Measurements from ENCODE around the gene NYNRIN.
A peak's percentile ranks its signal among the peaks of the same experiment; 100 is the strongest.
"Not testable (repeated sequence)": the region's sequence is repeated elsewhere in the genome, so short reads cannot be mapped to it uniquely, and the experiment has no call there.

NYNRIN gene

DNA sequence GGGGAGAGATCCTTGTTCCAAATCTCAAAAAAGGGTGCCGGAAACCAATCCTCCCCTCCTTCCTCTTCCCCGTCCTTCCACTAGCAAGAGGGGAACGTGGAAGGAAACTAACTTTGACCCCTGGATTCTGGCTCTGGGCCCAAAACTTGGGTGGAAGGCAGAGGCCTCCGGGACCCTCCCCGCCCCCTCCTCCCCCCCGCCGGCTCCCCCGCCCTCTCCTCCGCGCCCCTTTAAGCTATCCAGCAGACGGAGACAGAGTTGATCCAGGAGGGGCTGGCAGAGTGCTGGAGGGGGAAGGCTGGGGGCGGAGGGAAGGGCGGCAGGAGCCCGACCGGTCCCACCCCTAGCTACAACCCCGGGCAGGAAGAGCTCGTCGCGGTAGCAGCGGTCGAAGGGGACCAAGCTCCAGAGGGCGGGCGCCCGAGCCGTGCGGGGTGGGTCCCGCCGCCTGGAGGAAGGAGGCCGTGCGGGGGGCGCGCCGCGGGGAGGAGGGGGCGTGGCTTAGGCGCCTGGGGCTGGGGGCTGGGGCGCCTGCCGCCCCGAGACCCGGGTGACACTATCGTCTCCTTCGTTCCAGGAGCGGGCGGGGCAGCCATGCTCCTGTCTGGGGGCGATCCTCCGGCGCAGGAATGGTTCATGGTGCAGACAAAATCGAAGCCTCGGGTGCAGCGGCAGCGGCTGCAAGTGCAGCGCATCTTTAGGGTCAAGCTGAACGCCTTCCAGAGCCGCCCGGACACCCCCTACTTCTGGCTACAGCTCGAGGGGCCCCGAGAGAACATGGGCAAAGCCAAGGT, at the start of gene NYNRIN:
Gene NYNRIN, plus strand, starts transcription at position 351 of the 794 bp plus-strand sequence. Its CDS starts 244 bp downstream, at position 595.
- DNase-seq = peak; percentile 55

DNA sequence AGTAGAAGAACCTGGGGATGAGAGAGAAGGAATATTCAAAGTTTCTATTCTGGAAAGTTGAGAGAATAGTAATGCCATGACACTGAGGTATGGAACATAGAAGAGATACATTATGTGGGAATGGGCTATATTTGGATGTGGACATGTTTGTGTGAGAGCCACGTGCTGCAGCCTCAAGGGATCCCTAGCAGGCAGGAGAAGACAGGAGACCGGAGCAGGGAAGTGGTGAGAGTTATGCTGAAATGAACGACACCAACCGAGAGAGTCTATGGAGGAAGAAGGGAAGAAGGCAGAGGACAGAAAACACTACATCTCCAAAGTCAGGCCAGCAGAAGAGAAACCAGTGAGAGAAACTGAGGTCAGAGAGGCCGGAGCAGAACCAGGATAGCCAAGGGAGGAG, 49.1 kb upstream of the NYNRIN start:
- no peak for DNase-seq

DNA sequence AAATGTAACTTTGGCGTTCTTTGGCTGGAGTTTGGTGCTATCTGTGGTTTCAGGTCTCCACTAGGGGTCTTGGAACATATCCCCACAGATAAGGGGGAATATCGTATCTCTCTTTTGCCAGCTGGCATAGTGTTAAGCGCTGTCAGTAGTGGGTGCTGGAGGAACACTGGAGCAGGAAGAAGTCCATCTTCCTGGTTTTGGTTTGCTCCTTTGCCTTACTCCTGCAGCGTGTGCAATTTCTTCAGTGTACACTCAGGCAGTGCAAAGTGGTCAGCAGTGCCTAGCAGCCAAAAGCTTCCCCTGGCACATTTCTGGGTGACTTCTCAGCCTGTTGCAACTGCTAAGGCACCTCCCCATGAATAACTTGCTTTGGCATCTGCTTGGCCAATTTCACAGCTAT, 47.3 kb upstream of the NYNRIN start:
- DNase-seq = no peak

DNA sequence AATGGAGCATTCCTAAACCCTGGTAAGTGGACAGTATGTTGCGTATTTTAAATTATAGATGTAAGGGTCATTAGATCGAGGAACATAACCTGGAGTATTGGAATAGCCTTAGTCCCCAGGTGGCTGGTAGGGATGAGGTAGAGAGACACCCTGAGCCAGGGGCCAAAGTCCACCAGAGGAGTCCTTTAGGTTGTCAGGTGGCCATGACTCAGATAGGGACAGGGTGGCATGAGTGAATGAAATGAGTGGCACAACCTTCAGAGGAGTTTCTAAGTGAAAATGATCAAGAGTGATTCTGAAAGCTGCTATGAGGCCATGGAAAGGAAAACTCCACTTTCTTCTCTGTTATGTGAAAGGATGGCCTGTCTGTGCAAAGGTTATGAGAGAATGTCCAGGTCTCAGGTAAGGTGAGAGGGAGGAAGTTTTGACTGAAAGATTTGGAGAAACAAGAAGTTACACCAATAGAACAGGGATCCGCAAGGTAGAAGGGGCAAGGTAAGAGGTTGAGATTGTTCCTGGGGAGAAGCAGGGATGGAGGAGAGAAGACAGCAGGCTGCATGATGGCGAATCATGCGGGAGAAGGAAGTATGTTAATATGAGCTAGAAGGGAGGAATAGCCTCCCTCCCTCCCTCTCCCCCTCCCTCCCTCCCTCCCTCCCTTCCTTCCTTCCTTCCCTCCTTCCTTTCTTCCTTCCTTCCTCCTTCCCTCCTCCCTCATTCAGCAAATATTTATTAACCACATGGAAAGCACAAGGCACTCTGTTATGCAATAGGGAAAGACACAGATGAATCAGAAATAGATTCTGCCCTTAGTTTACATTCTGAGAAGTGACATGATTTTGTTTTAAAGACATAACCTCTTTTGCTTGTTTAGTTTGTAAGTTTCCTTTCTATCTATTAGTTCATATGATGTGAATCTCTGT, 45.0 kb upstream of the NYNRIN start:
- no peak for DNase-seq

DNA sequence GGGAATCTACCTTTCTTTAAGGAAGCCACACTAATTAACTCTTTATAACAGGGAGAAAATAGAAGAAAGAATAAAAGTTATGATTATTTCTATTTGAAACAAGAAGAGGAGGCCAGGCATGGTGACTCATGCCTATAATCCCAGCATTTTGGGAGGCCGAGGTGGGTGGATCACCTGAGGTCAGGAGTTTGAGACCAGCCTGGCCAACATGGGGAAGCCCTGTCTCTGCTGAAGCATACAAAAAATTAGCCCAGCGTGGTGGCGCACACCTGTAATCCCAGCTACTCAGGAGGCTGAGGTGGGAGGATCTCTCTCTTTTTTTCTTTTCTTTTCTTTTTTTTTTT, 44.3 kb upstream of the NYNRIN start:
- not testable (repeated sequence) for DNase-seq

- DNase-seq = no peak
Observed at GRCh38 chr14:24355009-24355408, 43.8 kb upstream of the NYNRIN start.

DNA sequence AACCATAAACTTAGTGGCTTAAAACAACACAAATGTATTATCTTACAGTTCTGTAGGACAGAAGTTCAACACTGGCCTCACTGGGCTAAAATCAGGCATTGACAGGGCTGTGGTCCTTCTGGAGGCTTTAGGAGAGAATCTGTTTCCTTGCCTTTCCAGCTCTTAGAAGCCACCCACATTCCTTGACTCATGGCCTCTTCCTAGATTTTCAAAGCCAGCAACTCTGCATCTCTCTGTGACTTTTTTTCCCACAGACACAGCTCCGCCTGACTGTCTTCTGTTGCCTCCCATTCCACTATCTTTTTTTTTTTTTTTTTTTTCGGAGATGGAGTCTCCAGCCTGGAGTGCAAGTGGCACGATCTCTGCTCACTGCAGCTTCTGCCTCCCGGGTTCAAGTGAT, 42.6 kb upstream of the NYNRIN start:
- no peak for DNase-seq

GRCh38 chr14:24360281-24360680, 38.5 kb upstream of the NYNRIN start:
- no peak for DNase-seq

DNA sequence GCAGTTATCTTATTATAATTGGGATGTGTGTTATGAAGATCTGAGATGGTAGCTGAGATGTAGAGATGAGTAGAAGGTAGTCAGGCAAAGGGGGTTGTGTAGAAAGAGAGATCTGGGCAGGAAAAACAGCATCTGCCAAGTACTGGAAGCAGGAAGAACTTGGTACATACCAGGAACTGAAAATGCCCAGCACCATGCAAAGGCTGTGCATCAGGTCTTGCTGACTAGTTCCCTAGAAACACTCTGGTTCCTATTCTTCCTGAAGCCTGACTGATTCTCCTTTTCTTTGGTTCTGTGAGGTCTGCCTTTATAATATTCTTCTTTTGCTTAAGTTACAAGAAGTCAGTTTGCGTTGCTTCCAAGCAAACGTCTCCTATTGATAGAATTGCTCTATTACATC, 37.5 kb upstream of the NYNRIN start:
- no peak for DNase-seq

DNA sequence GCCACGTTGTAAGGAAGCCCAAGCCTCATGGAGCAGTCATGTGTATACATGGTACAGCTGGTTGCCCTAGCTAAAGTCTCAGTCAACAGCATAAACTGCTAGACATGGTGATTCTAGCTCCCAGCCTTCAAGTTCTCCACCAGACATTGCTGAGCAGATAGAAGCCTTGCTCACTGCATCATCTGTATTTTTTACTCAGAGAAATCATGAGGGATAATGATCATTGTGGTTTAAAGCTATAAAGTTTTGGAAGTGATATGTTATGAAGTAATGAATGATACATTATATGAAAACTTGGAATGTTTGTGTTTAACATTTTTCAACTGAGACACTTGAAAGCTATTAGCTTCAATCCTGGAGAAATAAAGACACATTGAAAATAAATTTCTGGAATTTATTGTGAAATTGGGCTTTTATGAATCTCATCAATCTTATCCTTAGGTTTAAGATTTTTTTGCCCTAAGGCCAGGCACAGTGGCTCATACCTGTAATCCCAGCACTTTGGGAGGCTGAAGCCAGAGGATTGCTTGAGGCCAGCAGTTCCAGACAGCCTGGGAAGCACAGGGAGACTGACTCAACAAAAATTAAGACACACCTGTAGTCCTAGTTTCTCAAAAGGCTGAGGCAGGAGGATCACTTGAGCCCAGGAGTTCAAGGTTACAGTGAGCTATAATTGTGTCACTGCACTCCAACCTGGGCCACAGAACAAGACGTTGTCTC, 36.4 kb upstream of the NYNRIN start:
- DNase-seq = no peak

GRCh38 chr14:24363401-24363800, 35.4 kb upstream of the NYNRIN start:
- DNase-seq = no peak

GRCh38 chr14:24364841-24365240, 34.0 kb upstream of the NYNRIN start:
- DNase-seq = no peak

DNA sequence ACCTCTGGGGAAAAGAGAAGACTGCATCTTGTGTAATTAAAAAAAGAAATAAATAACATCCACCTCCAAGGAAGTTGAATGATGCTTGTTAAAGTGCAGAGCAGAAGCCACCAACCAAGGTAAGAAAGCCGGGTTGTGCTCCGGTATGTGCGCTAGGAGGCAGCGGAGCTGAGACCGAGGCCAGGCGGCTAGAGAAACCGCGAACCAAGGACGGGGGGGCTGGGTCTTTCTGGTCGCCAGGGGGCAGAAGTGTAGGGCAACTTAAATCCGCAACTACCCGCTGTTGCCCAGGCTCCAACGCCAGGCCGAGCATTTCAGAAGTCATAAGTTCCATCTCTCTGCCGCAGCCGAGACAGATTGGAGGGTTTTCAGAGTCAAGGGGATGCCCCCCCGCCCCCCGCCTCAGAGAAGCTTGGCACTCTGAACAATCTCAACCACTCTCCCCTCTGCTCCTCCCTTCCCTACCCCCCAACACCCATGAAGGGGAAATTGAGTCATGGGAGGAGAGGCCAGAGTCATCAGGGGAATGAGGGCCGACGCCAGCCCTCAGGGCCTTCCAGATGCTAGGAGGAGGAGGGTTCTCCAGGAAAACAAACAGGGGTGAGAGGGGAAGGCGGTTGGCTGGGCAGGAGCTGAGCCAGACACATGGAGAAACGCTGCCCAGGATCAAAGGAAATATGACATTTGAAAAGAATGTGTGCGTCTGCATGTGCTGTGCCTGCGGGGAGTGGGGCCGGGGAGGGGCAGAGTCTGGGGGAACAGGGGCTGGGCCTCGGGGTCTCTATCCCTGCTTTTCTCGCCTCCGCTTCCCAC, 33.0 kb upstream of the NYNRIN start:
- peak; percentile 93 for DNase-seq

DNA sequence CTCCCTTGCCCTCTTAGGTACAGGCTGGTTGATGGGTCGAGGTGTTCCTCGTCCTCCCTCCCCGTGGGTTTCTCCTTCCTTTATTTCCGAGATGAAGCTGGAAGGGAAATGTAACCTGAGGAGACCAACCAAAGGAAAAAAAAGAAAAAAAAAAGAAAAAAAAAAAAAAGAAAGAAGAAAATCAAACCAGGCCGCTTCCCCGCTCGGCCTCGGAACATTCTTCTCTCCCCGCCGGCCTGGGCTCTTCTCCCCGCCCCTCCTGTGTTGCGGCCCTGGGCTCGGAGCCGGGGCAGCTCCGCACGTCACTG, 32.4 kb upstream of the NYNRIN start:
- DNase-seq = no peak

DNA sequence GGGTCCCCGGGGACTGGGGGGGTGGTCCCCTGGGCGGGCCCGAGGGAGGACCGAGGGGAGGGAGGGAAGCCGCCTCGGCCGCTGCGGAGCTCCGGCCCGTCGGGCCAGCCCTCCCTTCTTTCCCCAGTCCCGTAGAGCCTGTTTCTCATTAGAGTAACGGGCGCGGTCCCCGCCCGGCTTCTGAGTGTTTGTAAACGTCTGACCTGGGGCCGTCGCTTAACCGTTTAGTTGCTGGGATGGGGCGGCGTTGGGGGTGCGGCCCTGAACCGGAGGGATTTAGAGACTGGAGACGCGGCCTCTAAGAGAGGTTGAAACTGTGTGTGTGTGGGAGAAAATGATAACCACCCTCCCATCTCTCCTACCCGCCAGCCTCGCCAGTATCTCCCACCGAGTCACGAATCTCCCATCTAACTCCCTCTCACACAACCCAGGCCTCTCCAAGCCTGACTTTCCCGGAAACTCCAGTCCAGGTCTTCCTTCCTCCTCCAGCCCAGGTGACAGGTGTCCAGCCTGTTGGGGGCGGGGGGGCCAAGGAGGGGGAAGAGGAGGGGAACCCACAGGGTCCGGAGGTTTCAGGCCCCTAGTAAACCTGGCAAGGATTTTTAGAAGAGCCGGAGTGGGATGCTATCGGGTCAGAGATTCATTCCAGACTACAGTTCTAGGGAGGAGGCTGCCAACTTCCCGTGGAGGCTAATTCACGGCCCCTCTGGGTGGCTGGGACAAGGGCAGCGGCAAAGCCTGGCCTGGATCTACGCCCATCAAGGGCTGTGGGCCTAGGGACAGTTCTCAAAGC, 31.9 kb upstream of the NYNRIN start:
- peak; percentile 94 for DNase-seq

- peak; percentile 96 for DNase-seq
Observed at GRCh38 chr14:24367514-24368211, 31.1 kb upstream of the NYNRIN start, which contains the start of gene NFATC4. TSS of gene NFATC4 (plus strand) at chr14:24368184. CDS start at chr14:24368341, 157 bp downstream.

- DNase-seq = peak; percentile 75
Observed at GRCh38 chr14:24368212-24368561, 30.6 kb upstream of the NYNRIN start.

- peak; percentile 89 for DNase-seq
Observed at GRCh38 chr14:24368562-24369252, 30.1 kb upstream of the NYNRIN start.

- no peak for DNase-seq
Observed at GRCh38 chr14:24369463-24369862, 29.3 kb upstream of the NYNRIN start.

DNA sequence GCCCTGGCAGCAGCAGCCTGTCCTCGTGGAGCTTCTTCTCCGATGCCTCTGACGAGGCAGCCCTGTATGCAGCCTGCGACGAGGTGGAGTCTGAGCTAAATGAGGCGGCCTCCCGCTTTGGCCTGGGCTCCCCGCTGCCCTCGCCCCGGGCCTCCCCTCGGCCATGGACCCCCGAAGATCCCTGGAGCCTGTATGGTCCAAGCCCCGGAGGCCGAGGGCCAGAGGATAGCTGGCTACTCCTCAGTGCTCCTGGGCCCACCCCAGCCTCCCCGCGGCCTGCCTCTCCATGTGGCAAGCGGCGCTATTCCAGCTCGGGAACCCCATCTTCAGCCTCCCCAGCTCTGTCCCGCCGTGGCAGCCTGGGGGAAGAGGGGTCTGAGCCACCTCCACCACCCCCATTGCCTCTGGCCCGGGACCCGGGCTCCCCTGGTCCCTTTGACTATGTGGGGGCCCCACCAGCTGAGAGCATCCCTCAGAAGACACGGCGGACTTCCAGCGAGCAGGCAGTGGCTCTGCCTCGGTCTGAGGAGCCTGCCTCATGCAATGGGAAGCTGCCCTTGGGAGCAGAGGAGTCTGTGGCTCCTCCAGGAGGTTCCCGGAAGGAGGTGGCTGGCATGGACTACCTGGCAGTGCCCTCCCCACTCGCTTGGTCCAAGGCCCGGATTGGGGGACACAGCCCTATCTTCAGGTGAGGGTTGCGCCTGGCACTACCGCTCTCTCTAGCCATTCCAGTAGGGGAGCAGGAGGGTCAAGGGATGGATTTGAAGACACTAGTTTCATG, 28.7 kb upstream of the NYNRIN start:
- DNase-seq = no peak
